MM.1S (cell line): ENCODE results near the gene AUTS2.

Experiments used
- EZH2 ChIP-seq: fragments of 300-600 bp; sonication (generic); optimal IDR thresholded peaks from 2 replicates; pipeline ENCODE3; 2017; ENCODE audit warnings: low read depth, mild to moderate bottlenecking, antibody characterized with exemption, low read length, mixed read lengths
- TF ChIP-seq, protein P1 (sequence below): fragments of 300-600 bp; sonication (generic); IDR thresholded peaks from 2 replicates; pipeline ENCODE4 v1.5.1; 2016; ENCODE audit warnings: antibody characterized with exemption, low read length, mixed read lengths

DNA sequence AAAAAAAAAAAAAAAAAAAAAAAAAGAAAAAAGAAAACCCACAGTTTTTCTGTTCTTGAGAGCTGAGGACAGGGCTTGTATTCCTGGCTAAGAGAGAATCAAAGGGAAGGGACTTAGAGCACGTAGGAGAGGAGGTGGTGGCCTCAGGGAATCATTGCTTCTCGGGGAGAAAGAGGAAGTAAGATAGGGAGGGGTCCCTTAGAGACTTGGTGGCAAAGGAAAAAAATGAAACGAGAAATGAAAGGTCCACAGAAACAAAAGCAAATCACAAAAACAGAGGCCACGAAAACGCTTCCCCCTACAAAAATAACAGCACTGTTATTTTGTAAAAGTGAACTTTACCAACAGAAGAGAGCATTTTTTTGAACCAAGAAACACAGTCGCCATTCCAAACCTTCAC is 1210.6 kb downstream of the AUTS2 start:
- TF ChIP-seq, protein P1, sequence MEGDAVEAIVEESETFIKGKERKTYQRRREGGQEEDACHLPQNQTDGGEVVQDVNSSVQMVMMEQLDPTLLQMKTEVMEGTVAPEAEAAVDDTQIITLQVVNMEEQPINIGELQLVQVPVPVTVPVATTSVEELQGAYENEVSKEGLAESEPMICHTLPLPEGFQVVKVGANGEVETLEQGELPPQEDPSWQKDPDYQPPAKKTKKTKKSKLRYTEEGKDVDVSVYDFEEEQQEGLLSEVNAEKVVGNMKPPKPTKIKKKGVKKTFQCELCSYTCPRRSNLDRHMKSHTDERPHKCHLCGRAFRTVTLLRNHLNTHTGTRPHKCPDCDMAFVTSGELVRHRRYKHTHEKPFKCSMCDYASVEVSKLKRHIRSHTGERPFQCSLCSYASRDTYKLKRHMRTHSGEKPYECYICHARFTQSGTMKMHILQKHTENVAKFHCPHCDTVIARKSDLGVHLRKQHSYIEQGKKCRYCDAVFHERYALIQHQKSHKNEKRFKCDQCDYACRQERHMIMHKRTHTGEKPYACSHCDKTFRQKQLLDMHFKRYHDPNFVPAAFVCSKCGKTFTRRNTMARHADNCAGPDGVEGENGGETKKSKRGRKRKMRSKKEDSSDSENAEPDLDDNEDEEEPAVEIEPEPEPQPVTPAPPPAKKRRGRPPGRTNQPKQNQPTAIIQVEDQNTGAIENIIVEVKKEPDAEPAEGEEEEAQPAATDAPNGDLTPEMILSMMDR: no peak
- TF ChIP-seq EZH2: no peak
